Fibroblast of the aortic adventitia (primary cell): ENCODE results near the gene LTA. TPM values are rescaled to one million over a fixed set of nuclear protein-coding genes. Genes with fewer than 3 reads are reported as not detected.
"Not testable (repeated sequence)": the region's sequence is repeated elsewhere in the genome, so short reads cannot be mapped to it uniquely, and the experiment has no call there.

Source experiments
- DNase-seq: peaks from one replicate; pipeline ENCODE4 v3.0.0-alpha.2; 2010; ENCODE audit warnings: low read depth
- H3K4me3 ChIP-seq: 2 replicates; pipeline ENCODE4 v1.5.1; 2011; ENCODE audit warnings: low read depth, mild to moderate bottlenecking, control low read depth, low read length, moderate library complexity
- CTCF ChIP-seq: IDR thresholded peaks from 2 replicates; pipeline ENCODE4 v1.5.1; 2011; ENCODE audit warnings: mild to moderate bottlenecking, low read length, control low read depth, inconsistent platforms; ENCODE audit not compliant: insufficient read depth
- total RNA-seq: library from RNA; depleted of rRNA; stranded (reverse); fragments of >200 nt; gene quantifications from 2 replicates; pipeline ENCODE4 v1.2.3, GENCODE V29; 2012; ENCODE audit warnings: low replicate concordance

Gene LTA
- total RNA-seq, 1 donor: not detected

- H3K4me3 ChIP-seq: peak within 1 kb of the TSS; percentile 89
- no peak for TF ChIP-seq CTCF
- no peak for DNase-seq
These were observed 10.1 kb downstream of the LTA start, which contains the start of gene LTB for GRCh38 chr6:31582230-31582643. TSS of gene LTB (minus strand) at chr6:31582424. CDS start at chr6:31582417, 7 bp downstream.

- TF ChIP-seq CTCF: peak; percentile 27
- H3K4me3 ChIP-seq: no peak overlapping the region
- no peak for DNase-seq
These were observed 13.4 kb downstream of the LTA start for GRCh38 chr6:31585491-31585890.

GRCh38 chr6:31586008-31586407, 13.9 kb downstream of the LTA start, which contains the start of gene LST1:
TSS of gene LST1 (plus strand) at chr6:31586277. CDS start at chr6:31587300, 1,023 bp downstream.
- TF ChIP-seq CTCF: no peak
- DNase-seq: no peak
- no peak within 1 kb of the TSS for H3K4me3 ChIP-seq

GRCh38 chr6:31586599-31587281, 14.7 kb downstream of the LTA start:
- no peak for DNase-seq
- no peak overlapping the region for H3K4me3 ChIP-seq
- no peak for TF ChIP-seq CTCF

GRCh38 chr6:31587791-31588777, 16.0 kb downstream of the LTA start:
- no peak for TF ChIP-seq CTCF
- no peak overlapping the region for H3K4me3 ChIP-seq
- no peak for DNase-seq

GRCh38 chr6:31588871-31589650, 17.0 kb downstream of the LTA start:
- H3K4me3 ChIP-seq: no peak overlapping the region
- DNase-seq: no peak
- no peak for TF ChIP-seq CTCF

GRCh38 chr6:31590691-31591090, 18.6 kb downstream of the LTA start:
- not testable (repeated sequence) for H3K4me3 ChIP-seq, DNase-seq
